KMS-11 (cell line): Measurements from ENCODE around the gene ACVR2B.

Experiments used
- H2AFZ ChIP-seq: fragments of 200-600 bp; sonication (generic); 2 replicates; pipeline ENCODE4 v1.6.1; 2016; ENCODE audit warnings: antibody characterized with exemption, mixed run types, low read depth
- H3K27ac ChIP-seq: fragments of 200-600 bp; sonication (generic); 2 replicates; pipeline ENCODE4 v1.6.1; 2016; ENCODE audit warnings: mild to moderate bottlenecking, mixed run types
- H3K27me3 ChIP-seq: fragments of 200-600 bp; sonication (generic); 2 replicates; pipeline ENCODE4 v1.6.1; 2017; ENCODE audit warnings: mild to moderate bottlenecking, low read depth, mixed run types, moderate library complexity; ENCODE audit not compliant: insufficient read depth
- H3K36me3 ChIP-seq: fragments of 200-600 bp; sonication (generic); 2 replicates; pipeline ENCODE4 v1.6.1; 2017; ENCODE audit warnings: mild to moderate bottlenecking, mixed run types; ENCODE audit not compliant: insufficient read depth
- H3K4me1 ChIP-seq: fragments of 200-600 bp; sonication (generic); 2 replicates; pipeline ENCODE4 v1.6.1; 2016; ENCODE audit warnings: mild to moderate bottlenecking, low read depth, mixed run types; ENCODE audit not compliant: poor library complexity, severe bottlenecking
- H3K4me2 ChIP-seq: fragments of 200-600 bp; sonication (generic); 2 replicates; pipeline ENCODE4 v1.7.0; 2016; ENCODE audit warnings: mild to moderate bottlenecking, mixed run types
- H3K4me3 ChIP-seq: fragments of 200-600 bp; sonication (generic); IDR thresholded peaks from 2 replicates; pipeline ENCODE4 v1.6.1; 2017; ENCODE audit warnings: low read depth, low read length, mixed read lengths; ENCODE audit not compliant: insufficient read depth
- H3K79me2 ChIP-seq: fragments of 200-600 bp; sonication (generic); 2 replicates; pipeline ENCODE4 v1.6.1; 2016; ENCODE audit warnings: low read depth, mixed run types; ENCODE audit not compliant: insufficient read depth
- H3K9ac ChIP-seq: fragments of 200-600 bp; sonication (generic); 2 replicates; pipeline ENCODE4 v1.6.1; 2016; ENCODE audit warnings: mild to moderate bottlenecking, mixed run types
- H4K20me1 ChIP-seq: fragments of 200-600 bp; sonication (generic); 2 replicates; pipeline ENCODE4 v1.6.1; 2016; ENCODE audit warnings: mild to moderate bottlenecking, mixed run types; ENCODE audit not compliant: insufficient read depth
- CTCF ChIP-seq: fragments of 200-600 bp; sonication (generic); conservative IDR thresholded peaks from 2 replicates; pipeline ENCODE4 v1.6.1; 2017; ENCODE audit warnings: low read depth, mild to moderate bottlenecking, antibody characterized with exemption, low read length, moderate library complexity, mixed read lengths

Gene ACVR2B

GRCh38 chr3:38511546-38511945 lies 57.9 kb downstream of the ACVR2B start:
- Histone ChIP-seq H3K27me3 (no peaks in the 10 kb centered on the region), H3K4me2 (no peak overlapping the region), H3K79me2 (no peaks in the 10 kb centered on the region), H3K36me3 (no peaks in the 10 kb centered on the region), H3K4me1 (no peaks in the 10 kb centered on the region), H3K27ac (no peak overlapping the region), H2AFZ (no peak overlapping the region), H3K9ac (no peak overlapping the region), H3K4me3 (no peak overlapping the region), H4K20me1 (no peaks in the 10 kb centered on the region)
- TF ChIP-seq CTCF = no peak

GRCh38 chr3:38515367-38515766 lies 61.7 kb downstream of the ACVR2B start:
- Histone ChIP-seq H3K4me2 (no peak overlapping the region), H3K27me3 (no peaks in the 10 kb centered on the region), H3K4me3 (no peak overlapping the region), H3K27ac (no peak overlapping the region), H4K20me1 (no peaks in the 10 kb centered on the region), H3K9ac (no peak overlapping the region), H3K79me2 (no peaks in the 10 kb centered on the region), H2AFZ (no peak overlapping the region), H3K36me3 (no peaks in the 10 kb centered on the region), H3K4me1 (no peaks in the 10 kb centered on the region)
- no peak for TF ChIP-seq CTCF

- no peaks in the 10 kb centered on the region for H3K4me1 ChIP-seq
- no peak for TF ChIP-seq CTCF
- H3K27me3 ChIP-seq = no peaks in the 10 kb centered on the region
- no peak overlapping the region for H3K4me2 ChIP-seq
- H4K20me1 ChIP-seq = no peaks in the 10 kb centered on the region
- no peak overlapping the region for H3K27ac ChIP-seq
- no peaks in the 10 kb centered on the region for H3K79me2 ChIP-seq
- no peak overlapping the region for H2AFZ ChIP-seq
- H3K4me3 ChIP-seq = no peak overlapping the region
- no peak overlapping the region for H3K9ac ChIP-seq
- H3K36me3 ChIP-seq = no peaks in the 10 kb centered on the region
These were observed 63.0 kb downstream of the ACVR2B start for GRCh38 chr3:38516669-38517068.

GRCh38 chr3:38519000-38519399 lies 65.3 kb downstream of the ACVR2B start:
- Histone ChIP-seq H3K9ac (no peak overlapping the region), H2AFZ (no peak overlapping the region), H3K27ac (no peak overlapping the region), H3K4me1 (no peaks in the 10 kb centered on the region), H4K20me1 (no peaks in the 10 kb centered on the region), H3K4me3 (no peak overlapping the region), H3K4me2 (no peak overlapping the region), H3K36me3 (no peaks in the 10 kb centered on the region), H3K27me3 (no peaks in the 10 kb centered on the region), H3K79me2 (no peaks in the 10 kb centered on the region)
- TF ChIP-seq CTCF = no peak

GRCh38 chr3:38519651-38520050 lies 66.0 kb downstream of the ACVR2B start:
- Histone ChIP-seq H4K20me1 (no peaks in the 10 kb centered on the region), H3K4me3 (no peak overlapping the region), H3K27me3 (no peaks in the 10 kb centered on the region), H3K27ac (no peak overlapping the region), H3K4me1 (no peaks in the 10 kb centered on the region), H3K9ac (no peak overlapping the region), H3K79me2 (no peaks in the 10 kb centered on the region), H3K4me2 (no peak overlapping the region), H3K36me3 (no peaks in the 10 kb centered on the region), H2AFZ (no peak overlapping the region)
- TF ChIP-seq CTCF = no peak
